ENCODE results near the gene TMUB1. TPM values are rescaled to one million over a fixed set of nuclear protein-coding genes. Genes with fewer than 3 reads are reported as not detected.

Gene TMUB1
- total RNA-seq, 4 donors from 2014 or later: 2.9 to 32.8 (median 8.6) TPM

GRCh38 chr7:151085691-151086620, 2.7 kb upstream of the TMUB1 start, which contains the start of gene AGAP3:
AGAP3 (plus strand) TSS chr7:151086475; CDS start chr7:151086742, 267 bp downstream.
- Histone ChIP-seq H3K4me1 (peaks cover 0 to 31% of the 10 kb centered on the region in 2 donors), H3K27ac (peak within 1 kb of the TSS; percentile 86 to 88), H3K9me3 (no peaks in the 10 kb centered on the region), H3K27me3 (no peaks in the 10 kb centered on the region), H3K4me3 (peak within 1 kb of the TSS; percentile 58 to 94), H3K36me3 (no peaks in the 10 kb centered on the region)
- intact Hi-C loops (cut with DNase I; ENCODE audit: low total_unique reads): no loop called here
- peak; percentile 84 to 85 for DNase-seq
- peak; percentile 49 to 71 for TF ChIP-seq POLR2A (IDR thresholded peaks at IDR 0.05)
- TF ChIP-seq, protein P1, sequence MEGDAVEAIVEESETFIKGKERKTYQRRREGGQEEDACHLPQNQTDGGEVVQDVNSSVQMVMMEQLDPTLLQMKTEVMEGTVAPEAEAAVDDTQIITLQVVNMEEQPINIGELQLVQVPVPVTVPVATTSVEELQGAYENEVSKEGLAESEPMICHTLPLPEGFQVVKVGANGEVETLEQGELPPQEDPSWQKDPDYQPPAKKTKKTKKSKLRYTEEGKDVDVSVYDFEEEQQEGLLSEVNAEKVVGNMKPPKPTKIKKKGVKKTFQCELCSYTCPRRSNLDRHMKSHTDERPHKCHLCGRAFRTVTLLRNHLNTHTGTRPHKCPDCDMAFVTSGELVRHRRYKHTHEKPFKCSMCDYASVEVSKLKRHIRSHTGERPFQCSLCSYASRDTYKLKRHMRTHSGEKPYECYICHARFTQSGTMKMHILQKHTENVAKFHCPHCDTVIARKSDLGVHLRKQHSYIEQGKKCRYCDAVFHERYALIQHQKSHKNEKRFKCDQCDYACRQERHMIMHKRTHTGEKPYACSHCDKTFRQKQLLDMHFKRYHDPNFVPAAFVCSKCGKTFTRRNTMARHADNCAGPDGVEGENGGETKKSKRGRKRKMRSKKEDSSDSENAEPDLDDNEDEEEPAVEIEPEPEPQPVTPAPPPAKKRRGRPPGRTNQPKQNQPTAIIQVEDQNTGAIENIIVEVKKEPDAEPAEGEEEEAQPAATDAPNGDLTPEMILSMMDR (IDR thresholded peaks at IDR 0.05): no peak

DNA sequence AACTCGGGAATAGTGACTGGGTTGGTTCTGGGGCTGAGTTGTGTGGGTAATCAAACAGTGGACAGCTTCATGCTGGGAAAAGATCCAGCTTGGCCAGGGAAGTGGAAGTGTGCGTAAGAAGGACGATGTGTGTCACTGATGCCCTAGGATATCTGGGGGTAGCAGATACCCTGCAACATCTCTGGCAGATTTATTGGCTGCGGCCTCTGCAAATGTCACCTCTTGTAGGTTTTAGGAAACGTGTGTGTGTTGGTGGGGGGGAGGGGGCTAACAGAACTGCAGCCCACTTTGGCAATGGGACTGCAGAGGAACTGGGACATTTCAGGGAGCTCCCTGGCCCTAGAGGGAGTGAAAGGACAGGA, 2.0 kb upstream of the TMUB1 start:
- Histone ChIP-seq H3K36me3 (no peaks in the 10 kb centered on the region), H3K27ac (peak overlapping the region; percentile 86 to 88), H3K4me1 (peaks cover 0 to 32% of the 10 kb centered on the region in 2 donors), H3K27me3 (no peaks in the 10 kb centered on the region), H3K4me3 (no peak overlapping the region), H3K9me3 (no peaks in the 10 kb centered on the region)
- no peak for TF ChIP-seq POLR2A (IDR thresholded peaks at IDR 0.05)
- TF ChIP-seq, protein P1 (IDR thresholded peaks at IDR 0.05): no peak
- intact Hi-C loops (cut with DNase I; ENCODE audit: low total_unique reads): no loop called here
- DNase-seq: peak; percentile 20 to 40

- Histone ChIP-seq H3K4me3 (peak overlapping the region; percentile 73 to 80), H3K27me3 (no peaks in the 10 kb centered on the region), H3K4me1 (peaks cover 0 to 32% of the 10 kb centered on the region in 2 donors), H3K36me3 (no peaks in the 10 kb centered on the region), H3K9me3 (no peaks in the 10 kb centered on the region), H3K27ac (peak overlapping the region; percentile 90 to 93)
- no peak for DNase-seq
- intact Hi-C loops (cut with DNase I; ENCODE audit: low total_unique reads): no loop called here
- TF ChIP-seq, protein P1 (IDR thresholded peaks at IDR 0.05): no peak
- TF ChIP-seq POLR2A (IDR thresholded peaks at IDR 0.05): no peak
Measured at GRCh38 chr7:151083824-151084160, 499 bp upstream of the TMUB1 start.

- Histone ChIP-seq H3K27ac (peak overlapping the region; percentile 90 to 93), H3K9me3 (no peaks in the 10 kb centered on the region), H3K27me3 (no peaks in the 10 kb centered on the region), H3K36me3 (no peaks in the 10 kb centered on the region), H3K4me1 (peaks cover 0 to 27% of the 10 kb centered on the region in 2 donors), H3K4me3 (peak overlapping the region; percentile 73 to 80)
- peak; percentile 27 to 32 for DNase-seq
- TF ChIP-seq POLR2A (IDR thresholded peaks at IDR 0.05): no peak
- TF ChIP-seq, protein P1 (IDR thresholded peaks at IDR 0.05): no peak
- intact Hi-C loops (cut with DNase I; ENCODE audit: low total_unique reads): no loop called here
Measured at GRCh38 chr7:151082141-151083070, 887 bp downstream of the TMUB1 start.
